K562 (cell line): ENCODE results near the gene CHST8. TPM values are rescaled to one million over a fixed set of nuclear protein-coding genes. Genes with fewer than 3 reads are reported as not detected.
A peak's percentile ranks its signal among the peaks of the same experiment; 100 is the strongest.

Experiments used
- ARID3B ChIP-seq: fragments of 250-450 bp; sonication (Bioruptor Pico); IDR thresholded peaks from 2 replicates; pipeline ENCODE4 v1.4.0; 2020; ENCODE audit warnings: borderline replicate concordance
- ATF4 ChIP-seq: fragments of 450-650 bp; formaldehyde crosslinking; IDR thresholded peaks from 2 replicates; pipeline ENCODE4 v1.4.0; 2022; ENCODE audit warnings: mild to moderate bottlenecking, moderate library complexity
- HMGN3 ChIP-seq: IDR thresholded peaks from 2 replicates; pipeline ENCODE4 v1.6.1; 2011; ENCODE audit warnings: borderline replicate concordance, low read depth, mild to moderate bottlenecking, mixed read lengths, low read length; ENCODE audit not compliant: insufficient read length; ENCODE audit errors: extremely low read depth
- MGA ChIP-seq: fragments of 450-650 bp; IDR thresholded peaks from 2 replicates; pipeline ENCODE4 v1.6.1; 2016; ENCODE audit warnings: mild to moderate bottlenecking, moderate library complexity
- POLR2G ChIP-seq: fragments of 200-400 bp; formaldehyde crosslinking; IDR thresholded peaks from 2 replicates; pipeline ENCODE4 v1.6.1; 2017; ENCODE audit warnings: low read depth, mild to moderate bottlenecking, antibody characterized with exemption, low read length, moderate library complexity
- RNF2 ChIP-seq: sonication (generic); IDR thresholded peaks from 2 replicates; pipeline ENCODE4 v1.6.1; 2016
- ZBTB33 ChIP-seq: sonication (generic); formaldehyde crosslinking; IDR thresholded peaks from 2 replicates; pipeline ENCODE4 v1.8.1; 2023; ENCODE audit warnings: mild to moderate bottlenecking, missing genetic modification reagents
- polyA plus RNA-seq, 8 experiments: library from polyadenylated mRNA; depleted of rRNA in 4 of 8; stranded (reverse) in 5 of 8; unstranded in 3 of 8; fragments of >200 nt; fragmentation: Nextera tagmentation in 2 of 8; fragmentation: Illumina TruSeq in 1 of 8; extraction: Ambion mirVana in 2 of 8; extraction: Trizol in 1 of 8; gene quantifications; 2 replicates each; pipeline versions ENCODE4 v1.2.1 to v1.2.3, GENCODE V29; 2011 to 2014; ENCODE audit warnings: inconsistent platforms in 1 of 8, missing spikeins in 1 of 8
- total RNA-seq, 7 experiments: library from RNA; depleted of rRNA in 6 of 7; stranded (reverse); fragments of >200 nt in 6 of 7; fragmentation: Illumina TruSeq in 2 of 7; extraction: Trizol in 2 of 7; gene quantifications; 2 replicates each; pipeline versions ENCODE4 v1.2.1 to v1.2.3, GENCODE V29; 2011 to 2021; ENCODE audit warnings: low replicate concordance in 1 of 7

CHST8 gene
- total and polyA plus RNA-seq, 9 of the 15 experiments (the other 6 are each of a cell fraction or from before 2014, with no cell fraction given) = 0.11 TPM; not detected in 8

- peak; percentile 60; the same call in 1 of the 2 replicates for TF ChIP-seq ZBTB33 (CRISPR knock-in tag)
- TF ChIP-seq ARID3B (CRISPR knock-in tag) = no peak
- TF ChIP-seq MGA = peak; percentile 70
- peak; percentile 56; the same call in 1 of the 2 replicates for TF ChIP-seq RNF2
- TF ChIP-seq HMGN3 = peak; percentile 79
- TF ChIP-seq ATF4 (CRISPR knock-in tag) = peak; percentile 48; the same call in 1 of the 2 replicates
- peak; percentile 82 for TF ChIP-seq POLR2G
These were observed 198.4 kb downstream of the CHST8 start (continued) for GRCh38 chr19:33819880-33820781.
